Activated B cell treated with CpG ODN at 0.5 μM for 24 hours (primary cell): ENCODE data around the gene SIX2. TPM values are rescaled to one million over a fixed set of nuclear protein-coding genes. Genes with fewer than 3 reads are reported as not detected.
"Not testable (repeated sequence)": the region's sequence is repeated elsewhere in the genome, so short reads cannot be mapped to it uniquely, and the experiment has no call there.

Experiments used
- ATAC-seq: fragments of 200-7000 bp; cut with Tn5 transposase; one replicate; pipeline ENCODE4 v1.10.0; 2021; ENCODE audit warnings: low read depth, mild to moderate bottlenecking, moderate library complexity
- CTCF ChIA-PET: fragments of 350-600 bp; sonication (Branson Sonifier 250); formaldehyde crosslinking; loops from one replicate; lab custom pipeline; 2021; ENCODE audit warnings: antibody characterized with exemption; lab: Charles Lee
- POLR2A ChIA-PET: fragments of 350-600 bp; sonication (Branson Sonifier 250); formaldehyde crosslinking; loops from one replicate; lab custom pipeline; 2021; ENCODE audit warnings: antibody characterized with exemption; lab: Charles Lee
- DNase-seq: peaks from one replicate; pipeline ENCODE4 v3.0.0; 2022
- H3K27ac Mint-ChIP-seq: one replicate; pipeline ENCODE4 v1.8.0; 2020; ENCODE audit warnings: mixed read lengths
- H3K27me3 Mint-ChIP-seq: one replicate; pipeline ENCODE4 v1.8.0; 2021; ENCODE audit warnings: mixed read lengths
- H3K36me3 Mint-ChIP-seq: one replicate; pipeline ENCODE4 v1.8.0; 2021; ENCODE audit warnings: low read depth, mixed read lengths
- H3K4me1 Mint-ChIP-seq: one replicate; pipeline ENCODE4 v1.8.0; 2021; ENCODE audit warnings: mixed read lengths
- H3K4me3 Mint-ChIP-seq: one replicate; pipeline ENCODE4 v1.8.0; 2020; ENCODE audit warnings: mild to moderate bottlenecking, mixed read lengths
- H3K9me3 Mint-ChIP-seq: one replicate; pipeline ENCODE4 v1.8.0; 2020; ENCODE audit warnings: mixed read lengths
- CTCF ChIP-seq: fragments of 200-600 bp; IDR thresholded peaks from one replicate; pipeline ENCODE4 v1.8.0; 2022; ENCODE audit warnings: antibody characterized with exemption, mild to moderate bottlenecking
- intact Hi-C: fragments of 100-400 bp; cut with micrococcal nuclease; formaldehyde crosslinking; loops from one replicate; pipeline ENCODE4 v1.15.1; 2024
- total RNA-seq: library from RNA; stranded (reverse); gene quantifications from 2 replicates; pipeline ENCODE4 v1.2.3, GENCODE V29; 2022

Gene SIX2
- total RNA-seq, 1 donor from 2014 or later = not detected

GRCh38 chr2:45042401-45042800, 33.1 kb upstream of the SIX2 start:
- ATAC-seq = no peak
- intact Hi-C loops = no loop called here
- Mint-ChIP-seq H3K4me3 (no peak overlapping the region), H3K9me3 (no peaks in the 10 kb centered on the region), H3K27ac (no peak overlapping the region), H3K36me3 (no peaks in the 10 kb centered on the region), H3K27me3 (peaks cover 9% of the 10 kb centered on the region), H3K4me1 (no peaks in the 10 kb centered on the region)
- no peak for DNase-seq
- CTCF ChIA-PET = no interaction called here
- POLR2A ChIA-PET = no interaction called here
- no peak for TF ChIP-seq CTCF

- no peak for DNase-seq
- intact Hi-C loops = no loop called here
- no peak for ATAC-seq
- Mint-ChIP-seq H3K4me3 (no peak overlapping the region), H3K27ac (no peak overlapping the region), H3K4me1 (no peaks in the 10 kb centered on the region), H3K9me3 (no peaks in the 10 kb centered on the region), H3K27me3 (peaks cover 9% of the 10 kb centered on the region), H3K36me3 (no peaks in the 10 kb centered on the region)
- CTCF ChIA-PET = no interaction called here
- POLR2A ChIA-PET = no interaction called here
- TF ChIP-seq CTCF = no peak
These were observed 31.5 kb upstream of the SIX2 start for GRCh38 chr2:45040786-45041185.

- H3K4me1 Mint-ChIP-seq, H3K36me3 Mint-ChIP-seq, H3K27ac Mint-ChIP-seq, H3K9me3 Mint-ChIP-seq, H3K4me3 Mint-ChIP-seq, CTCF ChIA-PET, POLR2A ChIA-PET, intact Hi-C loops, H3K27me3 Mint-ChIP-seq, DNase-seq, ATAC-seq: not testable (repeated sequence)
These were observed 30.6 kb upstream of the SIX2 start for GRCh38 chr2:45039804-45040203.

- intact Hi-C loops, DNase-seq, H3K4me1 Mint-ChIP-seq, POLR2A ChIA-PET, H3K27ac Mint-ChIP-seq, H3K36me3 Mint-ChIP-seq, H3K9me3 Mint-ChIP-seq, ATAC-seq, CTCF ChIA-PET, H3K4me3 Mint-ChIP-seq: not testable (repeated sequence)
- peaks cover 11% of the 10 kb centered on the region for H3K27me3 Mint-ChIP-seq
These were observed 29.6 kb upstream of the SIX2 start for GRCh38 chr2:45038861-45039260.

- H3K27me3 Mint-ChIP-seq = peaks cover 14% of the 10 kb centered on the region
- H3K27ac Mint-ChIP-seq = no peak overlapping the region
- no peaks in the 10 kb centered on the region for H3K9me3 Mint-ChIP-seq
- no peak for TF ChIP-seq CTCF
- intact Hi-C loops = no loop called here
- no peak overlapping the region for H3K4me3 Mint-ChIP-seq
- ATAC-seq (no peak), DNase-seq (no peak)
- CTCF ChIA-PET = no interaction called here
- H3K36me3 Mint-ChIP-seq = no peaks in the 10 kb centered on the region
- POLR2A ChIA-PET = no interaction called here
- no peaks in the 10 kb centered on the region for H3K4me1 Mint-ChIP-seq
These were observed 24.1 kb upstream of the SIX2 start for GRCh38 chr2:45033302-45033701.

- ATAC-seq = no peak
- POLR2A ChIA-PET = no interaction called here
These were observed 21.8 kb upstream of the SIX2 start for GRCh38 chr2:45031028-45031427.

More at GRCh38 chr2:45031028-45031427, 21.8 kb upstream of the SIX2 start:
- Mint-ChIP-seq H3K4me3 (no peak overlapping the region), H3K27me3 (peaks cover 22% of the 10 kb centered on the region), H3K9me3 (no peaks in the 10 kb centered on the region), H3K36me3 (no peaks in the 10 kb centered on the region), H3K4me1 (no peaks in the 10 kb centered on the region), H3K27ac (no peak overlapping the region)
- CTCF ChIA-PET = no interaction called here
- intact Hi-C loops = no loop called here
- no peak for DNase-seq
- TF ChIP-seq CTCF = no peak
